Fibroblast of lung (primary cell): ENCODE results near the gene STPG3. TPM values are rescaled to one million over a fixed set of nuclear protein-coding genes. Genes with fewer than 3 reads are reported as not detected.

ENCODE experiments used
- DNase-seq, 2 donors: peaks; one replicate each; pipeline versions ENCODE4 v3.0.0 to v3.0.0-alpha.2; 2010; ENCODE audit warnings: low read depth in 2 of 2
- H2AFZ ChIP-seq: 2 replicates; pipeline ENCODE4 v1.5.1; 2012; ENCODE audit warnings: low read length, control low read depth, inconsistent platforms
- H3K27ac ChIP-seq: 2 replicates; pipeline ENCODE4 v1.5.1; 2011; ENCODE audit warnings: low read length, control low read depth; ENCODE audit not compliant: insufficient read depth
- H3K27me3 ChIP-seq: 2 replicates; pipeline ENCODE4 v1.5.1; 2011; ENCODE audit warnings: mild to moderate bottlenecking, low read length; ENCODE audit not compliant: control insufficient read depth, insufficient read depth
- H3K36me3 ChIP-seq: 2 replicates; pipeline ENCODE4 v1.5.1; 2011; ENCODE audit warnings: low read length; ENCODE audit not compliant: control insufficient read depth, insufficient read depth
- H3K4me1 ChIP-seq: 2 replicates; pipeline ENCODE4 v1.5.1; 2011; ENCODE audit warnings: low read length; ENCODE audit not compliant: control insufficient read depth, insufficient read depth; ENCODE audit errors: extremely low read depth
- H3K4me2 ChIP-seq: 2 replicates; pipeline ENCODE4 v1.5.1; 2011; ENCODE audit warnings: low read length, control low read depth; ENCODE audit not compliant: insufficient read depth; ENCODE audit errors: extremely low read depth
- H3K4me3 ChIP-seq, 4 experiments: fragments of 200-600 bp in 1 of 4; sonication (generic) in 1 of 4; replicated peaks in 1 of 4; 2 replicates each; pipeline ENCODE4 v1.5.1; 2011 to 2016; ENCODE audit warnings: low read length in 4 of 4, low read depth in 3 of 4, mild to moderate bottlenecking in 3 of 4, control low read depth in 2 of 4, inconsistent platforms in 1 of 4, mixed read lengths in 1 of 4; ENCODE audit not compliant: insufficient read depth in 1 of 4; ENCODE audit errors: control extremely low read depth in 1 of 4
- H3K79me2 ChIP-seq: 2 replicates; pipeline ENCODE4 v1.5.1; 2012; ENCODE audit warnings: mild to moderate bottlenecking, low read length, inconsistent platforms; ENCODE audit not compliant: control insufficient read depth, insufficient read depth
- H3K9ac ChIP-seq: 2 replicates; pipeline ENCODE4 v1.5.1; 2011; ENCODE audit warnings: mild to moderate bottlenecking, low read length, control low read depth; ENCODE audit not compliant: insufficient read depth
- H3K9me3 ChIP-seq: 2 replicates; pipeline ENCODE4 v1.5.1; 2012; ENCODE audit warnings: low read depth, low read length; ENCODE audit not compliant: control insufficient read depth, insufficient read depth
- H4K20me1 ChIP-seq: 2 replicates; pipeline ENCODE4 v1.5.1; 2011; ENCODE audit warnings: low read length; ENCODE audit not compliant: control insufficient read depth, insufficient read depth; ENCODE audit errors: extremely low read depth
- EZH2 ChIP-seq: IDR thresholded peaks from 2 replicates; pipeline ENCODE4 v1.5.1; 2012; ENCODE audit warnings: low read length, control low read depth, mild to moderate bottlenecking; ENCODE audit errors: missing control alignments
- polyA plus RNA-seq, 2 donors: library from polyadenylated mRNA; depleted of rRNA in 1 of 2; stranded (reverse) in 1 of 2; unstranded in 1 of 2; fragments of >200 nt; gene quantifications; 2 replicates each; pipeline ENCODE4 v1.2.1, GENCODE V29; 2011 to 2012; ENCODE audit warnings: missing spikeins in 1 of 2
- total RNA-seq: library from RNA; depleted of rRNA; stranded (reverse); fragments of >200 nt; gene quantifications from 2 replicates; pipeline ENCODE4 v1.2.1, GENCODE V29; 2014
- TF ChIP-seq, protein P1 (sequence below), 2 donors: IDR thresholded peaks in 1 of 2; conservative IDR thresholded peaks in 1 of 2; 1 replicate in 1 of 2; 2 replicates in 1 of 2; pipeline ENCODE4 v1.5.1; 2011 to 2012; ENCODE audit warnings: low read length in 2 of 2, control low read depth in 1 of 2, inconsistent platforms in 1 of 2, low read depth in 1 of 2, mild to moderate bottlenecking in 1 of 2

STPG3 gene
- total and polyA plus RNA-seq, 2 donors (not counting 1 experiment from before 2014, with no cell fraction given), result not detected

DNA sequence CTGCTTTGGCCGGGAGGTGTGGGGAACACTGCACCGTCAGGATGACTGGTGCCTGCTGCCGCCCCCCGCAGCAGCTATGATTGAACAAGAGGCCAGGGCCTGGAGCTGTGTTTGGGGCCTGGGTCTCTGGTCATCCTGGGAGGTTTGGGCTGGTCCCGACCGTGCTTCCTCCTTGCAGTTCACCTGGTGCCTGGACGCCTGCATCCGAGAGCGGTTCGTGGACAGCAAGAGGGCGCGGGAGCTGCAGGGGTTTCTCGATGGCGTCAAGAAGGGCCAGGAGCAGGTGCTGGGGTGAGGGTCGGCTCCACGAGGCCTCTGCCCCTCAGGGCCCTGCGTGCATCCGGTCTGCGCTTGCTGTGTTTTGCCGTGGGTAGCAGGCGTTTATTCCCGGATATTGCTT, 13.0 kb downstream of the STPG3 start:
- TF ChIP-seq EZH2, result no peak
- TF ChIP-seq, protein P1, sequence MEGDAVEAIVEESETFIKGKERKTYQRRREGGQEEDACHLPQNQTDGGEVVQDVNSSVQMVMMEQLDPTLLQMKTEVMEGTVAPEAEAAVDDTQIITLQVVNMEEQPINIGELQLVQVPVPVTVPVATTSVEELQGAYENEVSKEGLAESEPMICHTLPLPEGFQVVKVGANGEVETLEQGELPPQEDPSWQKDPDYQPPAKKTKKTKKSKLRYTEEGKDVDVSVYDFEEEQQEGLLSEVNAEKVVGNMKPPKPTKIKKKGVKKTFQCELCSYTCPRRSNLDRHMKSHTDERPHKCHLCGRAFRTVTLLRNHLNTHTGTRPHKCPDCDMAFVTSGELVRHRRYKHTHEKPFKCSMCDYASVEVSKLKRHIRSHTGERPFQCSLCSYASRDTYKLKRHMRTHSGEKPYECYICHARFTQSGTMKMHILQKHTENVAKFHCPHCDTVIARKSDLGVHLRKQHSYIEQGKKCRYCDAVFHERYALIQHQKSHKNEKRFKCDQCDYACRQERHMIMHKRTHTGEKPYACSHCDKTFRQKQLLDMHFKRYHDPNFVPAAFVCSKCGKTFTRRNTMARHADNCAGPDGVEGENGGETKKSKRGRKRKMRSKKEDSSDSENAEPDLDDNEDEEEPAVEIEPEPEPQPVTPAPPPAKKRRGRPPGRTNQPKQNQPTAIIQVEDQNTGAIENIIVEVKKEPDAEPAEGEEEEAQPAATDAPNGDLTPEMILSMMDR (conservative IDR thresholded peaks at IDR 0.05 in 1 of 2, IDR thresholded peaks at IDR 0.05 in 1 of 2; ENCODE audit: low read depth in 1 of 2, low read length in 2 of 2), result no peak

DNA sequence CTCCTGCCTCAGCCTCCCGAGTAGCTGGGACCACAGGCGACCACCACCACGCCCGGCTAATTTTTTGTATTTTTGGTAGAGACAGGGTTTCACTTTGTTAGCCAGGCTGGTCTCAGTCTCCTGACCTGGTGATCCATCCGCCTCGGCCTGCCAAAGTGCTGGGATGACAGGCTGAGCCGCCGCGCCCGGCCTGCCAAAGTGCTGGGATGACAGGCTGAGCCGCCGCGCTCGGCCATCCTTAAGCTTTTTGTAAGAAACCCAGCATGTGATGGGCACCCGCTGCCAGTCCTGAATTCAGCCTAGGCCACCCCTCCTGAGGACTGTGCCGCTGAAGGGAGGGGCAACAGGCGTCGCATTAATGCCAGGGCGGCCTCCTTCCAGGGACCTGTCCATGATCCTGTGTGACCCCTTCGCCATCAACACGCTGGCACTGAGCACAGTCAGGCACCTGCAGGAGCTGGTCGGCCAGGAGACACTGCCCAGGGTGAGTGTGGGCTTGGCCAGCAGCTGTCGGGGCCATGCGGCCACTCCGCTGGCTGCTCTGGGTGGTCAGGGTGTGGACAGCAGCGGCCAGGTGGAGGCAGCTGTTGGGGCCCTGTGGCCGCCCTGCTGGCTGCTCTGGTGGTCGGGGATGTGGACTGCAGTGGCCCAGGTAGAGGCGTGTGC, 14.5 kb downstream of the STPG3 start:
- Histone ChIP-seq H3K4me3 (no peak overlapping the region), H3K79me2 (no peaks in the 10 kb centered on the region), H3K36me3 (peaks cover 30% of the 10 kb centered on the region), H3K27me3 (no peaks in the 10 kb centered on the region), H4K20me1 (no peaks in the 10 kb centered on the region), H3K9ac (no peak overlapping the region), H2AFZ (no peak overlapping the region), H3K27ac (no peak overlapping the region), H3K4me1 (peaks cover 11% of the 10 kb centered on the region), H3K4me2 (no peak overlapping the region), H3K9me3 (no peaks in the 10 kb centered on the region)
- no peak for DNase-seq
- TF ChIP-seq, protein P1 (conservative IDR thresholded peaks at IDR 0.05 in 1 of 2, IDR thresholded peaks at IDR 0.05 in 1 of 2; ENCODE audit: low read depth in 1 of 2, low read length in 2 of 2), result no peak
- no peak for TF ChIP-seq EZH2

More for the DNA sequence above, 13.0 kb downstream of the STPG3 start:
- peaks cover 6% of the 10 kb centered on the region for H3K4me1 ChIP-seq
- peaks cover 2% of the 10 kb centered on the region for H3K79me2 ChIP-seq
- no peak overlapping the region for H3K9ac ChIP-seq
- no peak for DNase-seq
- H2AFZ ChIP-seq, result no peak overlapping the region
- H3K4me2 ChIP-seq, result no peak overlapping the region
- H3K27ac ChIP-seq, result no peak overlapping the region
- no peaks in the 10 kb centered on the region for H3K27me3 ChIP-seq
- peaks cover 29% of the 10 kb centered on the region for H3K36me3 ChIP-seq
- no peaks in the 10 kb centered on the region for H4K20me1 ChIP-seq
- H3K9me3 ChIP-seq, result no peaks in the 10 kb centered on the region
- no peak overlapping the region for H3K4me3 ChIP-seq

DNA sequence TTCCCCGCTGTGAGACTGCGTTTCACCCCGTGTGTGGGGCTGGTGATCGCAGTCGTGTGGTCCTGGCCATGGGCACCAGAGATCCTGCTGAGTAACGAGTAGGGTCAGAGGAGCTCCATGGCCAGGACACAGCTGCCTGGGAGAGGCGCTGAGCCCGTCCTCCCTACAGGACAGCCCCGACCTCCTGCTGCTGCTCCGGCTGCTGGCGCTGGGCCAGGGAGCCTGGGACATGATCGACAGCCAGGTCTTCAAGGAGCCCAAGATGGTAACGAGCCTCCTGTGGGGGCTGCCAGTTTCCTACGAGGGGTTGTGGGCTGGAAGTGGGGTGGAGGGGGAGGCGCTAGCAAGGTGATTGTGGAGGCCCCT, 15.1 kb downstream of the STPG3 start:
- H3K9me3 ChIP-seq, result no peaks in the 10 kb centered on the region
- H3K4me1 ChIP-seq, result peaks cover 11% of the 10 kb centered on the region
- no peak overlapping the region for H3K27ac ChIP-seq
- no peak overlapping the region for H3K4me2 ChIP-seq
- no peak overlapping the region for H3K9ac ChIP-seq
- no peaks in the 10 kb centered on the region for H4K20me1 ChIP-seq
- DNase-seq, result no peak
- no peaks in the 10 kb centered on the region for H3K79me2 ChIP-seq
- no peak overlapping the region for H2AFZ ChIP-seq
- no peaks in the 10 kb centered on the region for H3K27me3 ChIP-seq
- H3K36me3 ChIP-seq, result peaks cover 33% of the 10 kb centered on the region
- TF ChIP-seq, protein P1 (conservative IDR thresholded peaks at IDR 0.05 in 1 of 2, IDR thresholded peaks at IDR 0.05 in 1 of 2; ENCODE audit: low read depth in 1 of 2, low read length in 2 of 2), result no peak
- TF ChIP-seq EZH2, result no peak
- no peak overlapping the region for H3K4me3 ChIP-seq
